ENCODE results near the gene FGG.
"Not testable (repeated sequence)": the region's sequence is repeated elsewhere in the genome, so short reads cannot be mapped to it uniquely, and the experiment has no call there.

Gene FGG

DNA sequence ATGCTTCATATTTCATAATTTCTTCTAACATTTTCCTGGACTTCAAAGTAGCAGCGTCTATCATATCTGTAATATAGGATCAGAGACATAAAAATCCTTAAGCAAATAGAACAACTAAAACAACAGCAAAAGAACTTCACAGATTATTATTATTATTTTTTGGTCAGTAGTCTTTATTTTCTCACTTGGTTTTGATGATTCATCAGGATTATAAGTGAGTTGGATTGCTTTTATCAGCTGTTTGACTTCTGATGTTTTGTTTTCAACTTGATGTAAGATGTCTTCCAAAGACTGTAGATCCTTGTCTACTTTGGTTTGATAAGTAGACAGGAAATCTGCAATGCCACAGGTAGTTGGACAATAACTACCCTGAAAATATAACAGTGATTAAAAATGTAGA, 623 bp downstream of the FGG start:
- DNase-seq (ENCODE audit: low spot score) = no peak

DNA sequence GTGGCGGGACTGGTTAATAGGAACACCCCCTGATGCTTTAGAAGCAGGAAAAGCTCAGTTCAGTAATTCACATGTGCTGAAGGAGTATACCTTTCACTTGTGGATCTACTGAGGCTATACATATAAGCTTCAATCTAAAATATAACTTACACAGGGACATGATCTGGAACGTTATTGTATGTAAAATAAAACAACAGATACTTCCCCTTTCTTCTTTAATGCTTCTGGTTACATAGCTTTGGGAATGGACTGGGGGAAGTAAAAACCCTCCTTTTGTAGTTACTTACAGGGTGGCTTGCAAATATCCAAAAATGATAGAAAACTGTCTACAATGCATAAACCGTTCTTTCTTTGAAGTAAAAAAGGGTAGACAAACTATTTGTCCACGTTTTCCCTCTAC, 1.9 kb downstream of the FGG start:
- DNase-seq (ENCODE audit: low spot score) = no peak

DNA sequence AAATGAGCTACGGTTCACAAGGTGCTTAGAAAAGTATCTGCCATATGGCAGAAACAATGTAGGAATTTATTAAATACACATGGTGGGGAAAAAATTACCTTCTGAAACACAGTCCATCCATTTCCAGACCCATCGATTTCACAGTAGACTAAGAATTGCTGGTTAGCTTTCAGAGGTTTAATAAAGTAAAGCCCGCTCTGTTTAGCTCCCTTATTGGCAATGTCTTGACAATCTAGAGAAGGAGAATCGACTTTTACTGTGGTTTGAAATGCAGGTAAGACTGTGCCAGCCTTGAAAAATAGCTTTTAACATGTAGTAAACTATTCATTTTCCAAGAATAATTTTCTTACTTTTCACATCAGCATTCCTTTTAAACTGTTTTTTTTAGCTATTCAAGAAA, 2.9 kb downstream of the FGG start:
- DNase-seq (ENCODE audit: low spot score) = no peak

DNA sequence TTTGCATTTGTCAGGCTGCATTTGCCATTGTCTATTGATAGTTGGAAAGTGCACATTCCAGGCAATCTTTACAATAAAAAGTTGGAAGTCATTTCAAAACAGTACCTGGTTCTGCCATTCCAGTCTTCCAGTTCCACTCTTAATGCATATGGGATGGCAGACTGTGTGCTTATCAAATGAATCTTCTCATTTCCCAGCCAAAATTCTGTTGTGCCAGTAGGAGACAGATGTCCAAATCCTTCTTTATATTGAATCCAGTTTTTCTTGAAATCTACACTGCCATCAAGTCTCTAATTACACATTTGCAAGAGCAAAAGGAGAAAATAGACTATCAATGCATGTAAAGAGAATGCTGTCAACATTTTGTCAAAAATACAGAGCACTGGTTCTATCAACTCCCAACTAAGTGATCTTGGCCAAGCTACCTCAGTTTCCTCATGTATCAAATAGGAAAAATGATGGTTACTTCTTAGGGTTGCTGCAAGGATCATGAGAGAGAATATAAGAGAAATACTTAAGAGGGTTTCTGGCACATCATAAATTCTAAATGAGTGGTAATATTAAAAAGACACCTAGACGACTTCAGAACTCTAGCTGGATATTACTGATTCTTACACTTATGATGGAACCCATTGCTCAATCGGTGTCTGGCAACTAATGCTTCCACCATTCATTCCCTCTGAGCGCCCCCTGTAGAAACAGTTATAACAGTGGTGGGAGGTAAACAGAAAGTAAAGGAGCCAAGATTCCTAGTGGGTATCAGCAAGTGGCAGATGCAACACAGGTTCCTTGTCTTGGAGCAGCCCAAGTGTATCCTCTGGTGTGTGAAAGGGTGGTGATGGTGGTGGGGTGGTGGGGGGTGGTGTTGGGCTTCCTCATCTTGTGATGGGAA, 3.8 kb downstream of the FGG start:
- DNase-seq (ENCODE audit: low spot score) = no peak

DNA sequence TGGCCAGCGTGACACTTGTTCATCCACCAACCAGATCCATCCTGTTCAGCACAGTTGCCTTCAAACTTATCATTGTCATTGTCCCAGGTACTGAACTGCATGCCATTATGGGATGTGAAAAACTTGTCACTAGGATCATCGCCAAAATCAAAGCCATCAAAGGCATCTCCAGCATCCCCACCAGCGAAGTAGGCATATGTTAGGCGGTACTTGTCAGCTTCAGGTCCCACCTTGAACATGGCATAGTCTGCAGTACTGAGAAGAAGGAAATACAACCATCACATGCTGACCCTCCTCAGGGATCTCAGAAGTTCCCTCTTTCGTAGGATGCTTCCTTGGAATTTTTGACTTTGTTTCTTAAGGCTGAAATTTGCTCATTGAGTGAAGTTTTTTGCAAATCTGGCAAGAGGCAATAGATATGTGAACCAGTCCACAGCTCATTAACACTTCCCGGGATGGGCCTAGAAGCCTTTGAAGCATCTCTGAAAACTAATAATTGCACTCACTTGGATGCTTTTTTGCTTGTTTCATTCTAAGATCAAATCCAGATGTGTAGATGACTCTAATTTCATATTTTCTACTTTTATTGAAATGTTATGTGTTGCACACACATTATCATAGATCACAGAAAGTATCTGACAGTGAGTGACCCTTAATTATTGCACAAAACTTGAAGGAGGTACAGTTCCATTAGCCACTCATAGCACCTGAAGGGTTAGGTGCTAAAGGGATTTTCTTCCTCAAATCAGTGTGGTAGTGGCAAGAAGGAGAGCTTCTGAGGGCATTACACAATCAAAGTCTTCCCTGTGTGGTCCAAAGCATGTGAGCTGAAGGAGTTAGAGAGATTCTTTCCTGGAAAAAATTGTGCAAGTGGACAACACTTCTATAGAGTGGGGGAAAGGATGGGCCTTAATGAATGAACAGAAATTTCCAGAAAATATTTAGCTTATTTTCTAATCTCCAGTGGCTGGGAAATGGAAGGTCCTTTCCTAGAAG, 5.4 kb downstream of the FGG start:
- no peak for DNase-seq (ENCODE audit: low spot score)

DNA sequence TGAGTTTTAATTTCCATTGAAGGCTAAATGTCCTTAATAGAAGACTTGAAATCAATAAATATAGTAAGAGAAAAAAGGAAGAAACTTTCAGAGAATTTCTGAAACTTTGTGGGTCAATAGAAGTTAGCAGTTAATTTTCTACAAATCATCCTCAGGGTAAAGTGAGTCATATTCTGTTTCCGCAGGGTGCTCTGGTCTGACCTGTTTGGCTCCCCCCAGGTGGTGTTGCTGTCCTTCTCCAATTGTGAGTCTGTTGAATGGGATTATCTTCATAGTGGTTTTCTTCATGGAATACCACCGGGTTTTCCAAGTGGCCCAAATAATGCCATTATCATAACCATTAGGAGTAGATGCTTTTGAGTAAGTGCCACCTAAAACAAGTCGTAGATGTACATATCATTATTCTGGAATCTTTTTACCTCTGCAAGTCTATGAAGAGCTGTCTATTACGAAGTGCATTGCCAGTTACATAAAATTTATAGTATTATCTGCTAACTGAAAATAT, 7.7 kb downstream of the FGG start:
- DNase-seq (ENCODE audit: low spot score) = no peak

DNA sequence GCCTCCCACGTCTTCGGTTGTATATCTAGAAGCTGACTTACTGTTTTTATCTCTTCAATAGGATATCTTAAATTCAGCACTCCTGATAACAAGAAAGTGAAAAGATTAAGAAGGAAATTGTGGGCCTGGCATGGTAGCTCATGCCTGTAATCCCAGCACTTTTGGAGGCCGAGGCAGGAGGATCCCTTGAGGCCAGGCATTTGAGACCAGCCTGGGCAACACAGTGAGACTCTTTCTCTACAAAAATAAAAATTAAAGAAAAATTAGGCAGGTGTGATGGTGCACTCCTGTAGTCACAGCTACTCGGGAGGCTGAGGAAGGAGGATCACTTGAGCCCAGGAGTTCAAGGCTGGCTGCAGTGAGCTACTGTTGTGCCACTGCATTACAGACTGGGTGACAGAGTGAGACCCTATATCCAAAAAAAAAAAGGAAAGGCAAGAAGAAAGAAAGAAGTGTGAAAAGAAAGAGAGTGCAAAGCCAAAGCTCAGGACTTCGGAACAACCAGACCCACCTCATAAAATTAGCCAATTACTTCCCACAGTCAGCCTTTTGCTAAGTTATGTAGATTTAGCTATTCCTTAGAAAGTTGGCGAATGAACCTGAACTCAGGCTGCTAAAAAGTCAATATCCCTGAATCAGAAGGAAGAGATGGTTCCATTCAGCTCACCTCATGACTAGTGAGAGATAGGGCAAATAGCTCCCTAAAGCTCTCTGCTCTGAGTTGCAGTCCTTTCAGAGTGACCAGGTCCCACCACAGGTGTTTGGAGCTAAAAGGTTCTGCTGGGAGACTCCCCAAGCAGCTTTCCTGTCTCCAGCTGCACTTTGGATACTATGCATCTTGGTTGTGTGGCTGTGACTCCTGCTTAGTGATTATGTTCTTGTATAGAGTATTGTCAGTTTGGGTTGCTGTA, 9.2 kb downstream of the FGG start:
- DNase-seq (ENCODE audit: low spot score) = no peak

DNA sequence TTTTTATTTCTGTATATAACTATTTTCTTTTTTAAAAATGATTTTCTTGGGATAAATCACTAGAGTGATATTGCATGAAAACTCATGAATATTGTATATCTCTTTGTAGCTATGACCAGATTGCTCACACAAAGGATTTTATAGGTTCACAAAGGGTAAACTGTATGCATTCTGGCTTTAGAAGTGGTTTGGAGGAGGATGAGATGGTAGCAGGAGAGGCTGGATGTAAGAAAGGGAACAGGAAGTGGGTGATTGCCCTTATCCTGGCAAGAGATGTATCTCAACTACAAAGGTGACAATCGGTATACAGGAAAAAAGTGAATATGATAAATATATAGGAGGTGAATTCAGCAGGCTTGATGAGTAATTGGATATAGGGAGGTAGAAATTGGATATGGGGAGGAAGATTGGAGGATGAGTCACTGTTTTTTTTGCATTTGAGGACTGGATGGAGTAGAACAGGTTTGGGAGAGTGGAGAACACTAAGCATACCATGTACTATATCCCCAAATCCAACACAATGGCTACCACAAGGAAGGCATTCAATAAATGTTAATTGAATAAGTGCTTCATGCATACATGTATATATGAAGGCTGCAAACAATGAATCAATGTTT, 9.9 kb downstream of the FGG start:
- DNase-seq (ENCODE audit: low spot score) = no peak

DNA sequence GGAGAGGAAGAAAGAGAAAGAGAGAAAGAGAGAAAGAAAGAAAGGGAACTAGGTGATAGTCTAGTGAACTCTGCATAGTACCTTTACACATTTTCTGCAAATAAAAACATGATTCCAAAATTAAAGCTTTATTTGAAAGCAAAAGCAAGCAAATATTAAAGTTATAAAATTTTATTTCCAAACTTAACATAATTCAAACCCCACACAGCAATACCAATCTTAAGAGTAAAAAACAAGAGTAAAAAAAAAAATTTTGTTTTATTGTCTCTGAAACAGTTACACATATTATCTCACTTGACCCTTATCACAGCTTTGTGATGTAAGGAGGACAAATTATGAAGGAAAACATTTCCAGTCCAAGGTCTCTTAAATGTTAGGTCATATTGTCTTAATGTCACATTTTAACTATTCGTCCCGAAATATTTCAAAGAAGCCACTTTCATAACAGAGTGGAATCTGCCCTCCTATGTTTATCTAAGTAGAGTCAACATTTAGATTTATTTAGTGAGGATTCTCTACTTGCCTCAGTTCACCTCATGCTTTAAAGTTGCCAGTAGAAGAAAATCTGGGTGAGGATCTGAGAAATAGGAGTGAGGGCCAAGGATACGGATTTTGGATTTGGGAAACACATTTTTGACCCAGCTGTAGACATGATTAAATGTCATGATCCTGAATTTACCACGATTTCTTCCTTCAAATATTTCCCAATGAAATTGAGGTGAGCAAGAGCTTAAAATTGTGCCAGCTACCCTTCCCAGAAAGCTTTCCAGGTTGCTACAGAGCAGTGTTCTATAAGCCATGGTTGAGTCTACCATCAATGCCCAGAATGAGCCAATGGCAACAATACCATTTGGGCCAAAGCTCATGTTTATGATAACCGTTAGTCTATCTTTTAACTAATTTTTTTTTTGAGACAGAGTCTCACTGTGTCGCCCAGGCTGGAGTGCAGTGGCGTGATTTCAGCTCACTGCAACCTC, 14.4 kb downstream of the FGG start:
- DNase-seq (ENCODE audit: low spot score) = no peak

DNA sequence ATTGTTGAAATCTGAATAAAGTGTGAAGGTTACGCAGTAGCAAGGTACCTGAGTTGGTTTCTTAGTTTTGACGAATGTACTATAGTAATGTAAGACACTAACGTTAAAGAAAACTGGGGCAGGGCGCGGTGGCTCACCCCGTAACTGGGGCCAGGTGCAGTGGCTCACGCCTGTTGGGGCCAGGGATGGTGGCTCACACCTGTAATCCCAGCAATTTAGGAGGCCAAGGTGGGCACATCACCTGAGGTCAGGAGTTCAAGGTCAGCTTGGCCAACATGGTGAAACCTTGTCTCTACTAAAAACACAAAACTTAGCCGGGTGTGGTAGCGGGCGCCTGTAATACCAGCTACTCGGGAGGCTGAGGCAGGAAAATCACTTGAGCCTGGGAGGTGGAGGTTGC, 15.2 kb downstream of the FGG start:
- not testable (repeated sequence) for DNase-seq (ENCODE audit: low spot score)

DNA sequence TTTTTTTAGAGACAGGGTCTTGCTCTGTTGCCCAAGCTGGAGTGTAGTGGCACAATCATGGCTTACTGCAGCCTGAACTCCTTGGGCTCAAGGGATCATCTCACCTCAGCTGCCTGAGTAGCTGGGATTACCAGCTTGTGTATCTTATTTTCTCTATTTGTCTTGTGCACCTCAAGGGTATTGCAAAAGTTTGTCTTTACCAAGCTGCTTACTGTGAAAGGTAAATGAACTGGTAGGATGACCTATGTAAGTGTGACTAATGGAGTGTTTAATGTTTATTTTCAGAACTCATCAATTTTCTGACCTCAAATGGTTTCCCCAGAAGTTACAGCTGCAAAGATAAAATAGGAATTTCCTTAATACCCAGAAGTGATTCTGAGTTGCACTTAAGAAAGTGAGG, 16.6 kb downstream of the FGG start:
- no peak for DNase-seq (ENCODE audit: low spot score)

DNA sequence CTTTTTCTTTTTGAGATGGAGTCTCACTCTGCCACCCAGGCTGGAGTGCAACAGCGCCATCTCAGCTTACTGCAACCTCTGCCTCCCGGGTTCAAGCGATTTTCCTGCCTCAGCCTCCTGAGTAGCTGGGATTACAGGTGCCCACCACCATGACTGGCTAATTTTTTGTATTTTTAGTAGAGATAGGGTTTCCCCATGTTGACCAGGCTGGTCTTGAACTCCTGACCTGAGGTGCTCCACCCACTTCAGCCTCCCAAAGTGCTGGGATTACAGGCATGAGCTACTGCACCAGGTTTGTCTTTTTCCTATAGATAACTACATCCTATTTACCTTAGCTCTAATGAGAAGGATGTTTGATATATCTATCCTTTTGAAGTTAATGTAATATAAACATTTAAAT, 18.1 kb downstream of the FGG start:
- DNase-seq (ENCODE audit: low spot score) = not testable (repeated sequence)

DNA sequence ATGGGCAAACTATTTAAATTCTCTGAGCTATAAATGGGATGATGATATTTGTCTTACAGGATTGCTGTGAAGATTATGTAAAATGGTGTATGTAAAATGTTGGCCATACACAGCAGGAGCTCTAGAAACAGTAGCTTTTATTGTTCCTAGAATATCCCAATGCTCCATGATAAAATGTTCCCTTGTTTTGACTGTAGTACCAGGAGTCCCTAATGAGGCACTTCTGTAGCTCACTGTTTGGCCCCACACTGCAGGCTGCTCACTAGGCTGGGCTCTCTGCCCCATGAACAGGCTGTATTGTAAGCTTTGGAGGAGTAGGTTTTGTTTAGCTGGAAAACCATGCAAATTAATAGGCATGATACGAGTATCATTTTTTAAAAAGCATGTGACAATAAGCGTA, 18.6 kb downstream of the FGG start:
- DNase-seq (ENCODE audit: low spot score) = peak; percentile 78

DNA sequence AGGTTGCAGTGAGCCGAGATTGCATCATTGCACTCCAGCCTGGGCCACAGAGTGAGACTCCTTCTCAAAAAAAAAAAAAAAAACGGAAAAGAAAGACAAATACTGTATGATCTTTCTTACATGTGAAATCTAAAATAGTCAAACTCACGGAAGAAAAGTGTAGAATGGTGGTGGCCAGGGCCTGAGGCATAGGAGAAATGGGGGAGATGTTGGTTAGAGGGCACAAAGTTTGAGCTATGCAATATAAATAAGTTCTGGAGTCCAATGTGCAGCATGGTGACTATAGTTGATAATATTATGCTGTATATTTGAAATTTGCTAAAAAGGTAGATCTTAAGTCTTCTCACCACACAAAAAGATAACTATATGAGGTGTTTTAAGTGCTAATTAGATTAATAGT, 20.6 kb downstream of the FGG start:
- DNase-seq (ENCODE audit: low spot score) = no peak

DNA sequence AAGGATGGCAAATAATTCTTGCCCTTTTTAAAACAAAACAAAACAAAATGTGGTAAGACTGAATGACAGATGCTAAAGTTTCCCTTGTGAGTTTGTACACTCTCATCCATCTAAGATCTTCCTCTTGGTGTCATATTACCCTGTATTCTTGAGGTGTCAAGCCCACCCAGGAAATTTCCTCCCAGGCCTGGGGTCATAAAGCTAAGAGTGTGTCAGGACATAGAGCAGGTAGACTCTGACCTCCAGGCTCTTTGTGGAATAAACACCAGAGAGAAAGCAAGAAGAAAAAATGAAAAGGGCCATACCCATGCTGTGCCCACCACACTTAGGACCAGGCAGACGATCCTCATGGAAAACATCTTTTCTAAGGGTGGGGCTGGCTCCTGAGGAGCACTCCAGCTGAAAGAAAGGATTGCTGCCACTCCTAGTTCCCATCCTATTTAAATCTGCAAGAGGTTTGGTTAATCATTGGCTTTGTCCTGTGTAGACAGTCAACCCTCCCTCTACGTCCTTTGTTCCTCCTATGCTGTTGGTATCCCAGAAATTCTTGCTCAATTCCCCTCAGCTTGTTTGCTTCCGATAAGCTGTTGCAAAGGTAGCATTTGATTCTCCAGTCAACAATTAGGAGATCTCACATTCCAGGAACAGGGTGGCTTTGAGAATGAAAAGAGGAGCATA, 22.0 kb downstream of the FGG start, which contains the start of gene FGA:
FGA (minus strand) TSS at position 414 of the 678 bp plus-strand sequence; CDS start at position 359, 55 bp downstream.
- no peak for DNase-seq (ENCODE audit: low spot score)

DNA sequence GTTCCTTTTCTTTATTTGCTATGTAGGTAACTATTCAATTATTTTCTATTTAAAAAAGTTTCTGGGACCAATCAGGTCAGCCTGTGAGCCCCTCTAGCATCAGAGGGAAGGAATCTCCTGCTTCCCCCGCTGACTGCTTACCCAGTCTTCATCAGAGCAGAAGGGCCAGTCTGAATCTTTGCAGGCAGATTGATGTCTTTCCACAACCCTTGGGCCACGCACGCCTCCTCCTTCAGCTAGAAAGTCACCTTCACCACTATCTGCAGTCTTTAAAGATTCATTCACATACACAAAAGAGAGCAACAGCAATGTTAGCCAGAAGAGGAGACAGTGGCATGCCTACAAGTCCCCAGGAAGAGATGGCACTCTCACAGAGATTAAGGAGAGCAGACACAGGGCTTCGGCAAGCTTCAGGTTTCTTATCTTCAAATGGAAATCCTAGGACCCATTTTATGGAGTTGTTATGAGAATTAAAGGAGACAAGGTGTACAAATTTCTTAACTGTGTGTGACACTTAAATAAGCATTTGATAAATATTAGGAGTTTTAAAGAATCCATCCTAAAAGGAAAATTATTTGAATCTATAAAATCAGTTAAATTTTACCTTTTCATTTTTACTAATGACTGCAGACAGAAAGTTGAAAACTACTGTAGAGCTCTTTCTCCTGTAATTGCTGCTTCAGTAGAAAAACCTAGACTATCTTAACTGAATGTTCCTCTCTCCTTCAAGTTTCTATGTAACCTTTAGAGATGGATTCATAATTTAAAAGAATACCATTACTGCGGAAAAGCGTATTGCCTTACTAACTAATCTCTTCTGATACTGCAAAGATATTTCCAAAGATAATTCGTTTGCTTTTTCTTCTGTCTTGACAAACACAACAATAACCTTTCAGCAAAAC, 22.9 kb downstream of the FGG start:
- no peak for DNase-seq (ENCODE audit: low spot score)

DNA sequence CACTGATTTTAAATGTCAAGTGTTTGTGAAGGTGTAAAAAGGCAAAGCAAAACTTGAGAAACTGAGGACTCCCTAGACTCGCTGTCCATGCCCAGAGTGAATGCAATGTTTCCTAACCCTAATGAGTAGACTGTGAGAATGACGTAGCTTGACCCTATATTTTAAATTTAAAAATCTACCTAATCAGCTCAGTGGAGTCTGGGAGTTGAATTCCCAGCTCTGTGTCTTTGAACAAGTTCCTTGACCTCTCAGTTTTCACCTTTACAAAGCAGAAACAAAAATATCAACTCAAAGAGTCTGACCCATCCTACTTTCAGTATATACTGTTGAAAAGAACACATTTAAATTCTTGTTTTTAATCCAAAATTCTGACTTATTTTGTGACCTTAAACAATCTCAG, 24.3 kb downstream of the FGG start:
- DNase-seq (ENCODE audit: low spot score) = no peak
